Measurements from ENCODE around the gene KLF7.

Gene KLF7

GRCh38 chr2:207167099-207167923, 1.6 kb upstream of the KLF7 start:
- FAIRE-seq, result peak; percentile 45
- no peak for DNase-seq (ENCODE audit: insufficient read length, low spot score)

GRCh38 chr2:207166349-207167098, 776 bp upstream of the KLF7 start:
- peak; percentile 45 for FAIRE-seq
- DNase-seq (ENCODE audit: insufficient read length, low spot score), result peak; percentile 47

GRCh38 chr2:207166039-207166348, 246 bp upstream of the KLF7 start:
- FAIRE-seq, result peak; percentile 92
- DNase-seq (ENCODE audit: insufficient read length, low spot score), result peak; percentile 91

GRCh38 chr2:207164006-207164831, 1.5 kb downstream of the KLF7 start:
- DNase-seq (ENCODE audit: insufficient read length, low spot score) (no peak), FAIRE-seq (peak; percentile 58)

- DNase-seq (ENCODE audit: insufficient read length, low spot score), result no peak
- no peak for FAIRE-seq
Measured at GRCh38 chr2:207163756-207164005, 2.1 kb downstream of the KLF7 start.

DNA sequence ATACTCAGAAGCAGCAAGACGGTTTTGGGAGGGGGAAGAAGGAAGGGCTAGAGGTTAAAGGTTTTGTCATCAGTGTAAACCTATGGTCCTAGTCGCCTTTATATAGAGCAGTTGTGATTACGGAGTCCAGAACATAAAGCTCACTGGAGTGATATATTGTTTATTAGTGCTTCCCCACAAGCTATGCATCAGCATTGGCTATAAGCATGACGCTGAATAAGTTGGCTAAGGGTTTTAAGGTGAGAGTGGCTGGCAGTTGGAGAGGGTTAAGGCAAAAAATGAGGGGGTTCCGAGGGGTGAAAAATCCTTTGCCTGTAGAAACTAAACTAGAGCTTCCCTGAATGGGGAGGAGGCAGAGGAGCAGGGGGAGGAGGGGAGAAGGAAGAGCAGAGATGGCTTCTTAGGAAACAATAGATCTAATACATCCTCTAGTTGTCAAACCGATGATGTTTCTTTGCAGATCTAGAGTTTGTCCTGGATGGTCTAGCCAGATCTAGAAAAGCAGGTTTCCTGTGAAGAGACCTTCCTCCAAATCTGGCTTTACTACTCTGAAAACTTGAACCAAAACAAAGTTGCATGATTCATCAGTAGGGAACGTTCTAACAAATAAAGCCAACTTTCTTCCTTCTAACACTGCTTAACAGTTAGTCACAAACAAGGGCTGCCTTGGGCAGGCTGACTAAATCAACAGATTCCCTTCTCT, 2.5 kb downstream of the KLF7 start:
- FAIRE-seq, result no peak
- DNase-seq (ENCODE audit: insufficient read length, low spot score), result no peak

DNA sequence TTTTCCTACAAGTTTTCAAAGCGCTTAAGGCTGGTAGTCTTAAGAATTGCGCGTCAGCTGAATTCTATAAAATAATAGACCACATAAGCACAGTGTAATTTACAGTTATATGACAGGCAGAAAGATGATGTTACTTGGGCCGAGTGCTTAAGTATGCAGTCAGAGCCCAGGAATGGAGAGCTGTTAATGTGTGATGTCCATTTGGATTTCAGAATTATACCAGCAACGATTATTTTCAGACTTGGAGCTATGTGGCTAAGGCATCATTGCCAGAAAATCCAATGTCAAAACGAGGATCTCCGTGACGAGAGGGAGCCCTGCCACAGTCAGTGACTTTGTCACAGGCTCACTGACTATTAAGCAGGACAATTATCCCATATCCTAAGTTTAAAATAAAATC, 3.4 kb downstream of the KLF7 start:
- DNase-seq (ENCODE audit: insufficient read length, low spot score) (no peak), FAIRE-seq (no peak)

- no peak for FAIRE-seq
Measured at GRCh38 chr2:207161247-207162123, 4.3 kb downstream of the KLF7 start.

DNA sequence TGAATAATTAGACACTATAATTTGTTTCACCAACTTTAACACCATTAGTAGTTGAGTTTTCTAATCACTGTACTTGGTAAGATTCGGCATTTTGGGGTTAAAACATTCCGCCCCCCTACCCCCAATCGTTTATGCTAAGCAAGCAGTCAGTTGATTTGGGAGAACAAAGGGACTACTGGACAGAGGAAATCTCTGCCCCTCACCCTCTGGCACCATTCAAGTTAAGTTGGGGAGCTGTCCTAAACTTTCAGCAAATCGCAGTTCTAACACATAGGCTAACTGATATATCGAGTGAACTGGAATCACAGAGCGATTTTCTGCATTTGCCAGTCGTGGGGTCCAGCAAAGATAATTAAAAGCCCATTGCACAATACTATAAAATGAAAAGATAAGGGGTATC, 5.6 kb downstream of the KLF7 start:
- DNase-seq (ENCODE audit: insufficient read length, low spot score), result no peak
- FAIRE-seq, result no peak

More at GRCh38 chr2:207161247-207162123, 4.3 kb downstream of the KLF7 start:
- no peak for DNase-seq (ENCODE audit: insufficient read length, low spot score)

DNA sequence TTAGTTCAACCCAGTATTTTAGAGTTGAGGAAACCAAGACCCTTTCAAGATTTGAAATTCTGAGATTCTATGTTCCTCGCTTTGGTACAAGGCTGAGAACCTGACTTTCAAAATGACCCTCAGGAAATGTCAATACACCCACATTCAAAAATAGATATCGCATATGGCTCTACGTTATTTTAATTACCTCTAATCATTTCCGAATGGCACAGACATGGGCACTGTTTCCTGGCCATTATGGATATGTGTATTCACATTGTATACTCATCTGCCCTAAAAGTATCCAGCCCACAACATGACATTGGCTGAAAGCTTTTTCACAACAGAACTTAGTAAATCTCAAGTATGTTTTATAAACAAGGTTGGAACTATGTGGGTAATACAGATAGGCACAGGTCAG, 6.7 kb downstream of the KLF7 start:
- no peak for FAIRE-seq

DNA sequence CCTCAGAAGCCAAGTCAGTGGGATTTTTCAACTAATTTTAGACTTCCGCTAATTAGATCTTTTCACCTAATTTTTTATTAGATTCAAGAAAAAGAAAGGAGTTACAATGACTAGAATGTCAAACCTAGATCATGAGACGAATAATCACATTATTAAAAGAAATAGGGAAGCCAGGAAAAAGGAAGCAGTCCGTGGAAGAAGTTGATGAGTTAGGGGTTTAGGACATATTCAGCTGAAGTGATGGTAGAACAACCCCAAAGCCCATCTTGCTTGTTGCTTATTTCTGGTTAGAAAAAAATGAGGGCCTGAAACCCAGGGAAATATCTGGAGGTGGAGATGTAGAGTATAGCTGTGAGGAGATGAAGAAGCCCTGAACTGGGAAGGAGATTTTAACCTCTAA, 8.0 kb downstream of the KLF7 start:
- FAIRE-seq, result no peak

More for the DNA sequence above, 6.7 kb downstream of the KLF7 start:
- no peak for DNase-seq (ENCODE audit: insufficient read length, low spot score)

DNA sequence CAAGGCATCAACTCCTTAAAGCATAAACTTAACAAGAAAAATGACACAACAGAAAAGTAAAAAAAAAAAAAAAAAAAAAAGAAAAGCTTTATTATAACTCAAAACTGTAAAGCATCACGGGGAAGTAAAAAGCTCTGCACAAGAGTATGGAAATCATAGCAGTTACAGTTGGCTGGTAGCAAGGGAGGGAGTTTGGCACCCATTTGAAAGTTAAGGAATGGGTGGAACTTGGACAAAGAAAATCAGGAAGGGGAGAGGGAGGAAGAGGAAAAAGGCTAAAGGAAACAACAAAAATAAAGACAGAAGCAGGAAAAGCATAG, 8.6 kb downstream of the KLF7 start:
- FAIRE-seq (no peak), DNase-seq (ENCODE audit: insufficient read length, low spot score) (no peak)

More for the DNA sequence above, 8.0 kb downstream of the KLF7 start:
- no peak for DNase-seq (ENCODE audit: insufficient read length, low spot score)

DNA sequence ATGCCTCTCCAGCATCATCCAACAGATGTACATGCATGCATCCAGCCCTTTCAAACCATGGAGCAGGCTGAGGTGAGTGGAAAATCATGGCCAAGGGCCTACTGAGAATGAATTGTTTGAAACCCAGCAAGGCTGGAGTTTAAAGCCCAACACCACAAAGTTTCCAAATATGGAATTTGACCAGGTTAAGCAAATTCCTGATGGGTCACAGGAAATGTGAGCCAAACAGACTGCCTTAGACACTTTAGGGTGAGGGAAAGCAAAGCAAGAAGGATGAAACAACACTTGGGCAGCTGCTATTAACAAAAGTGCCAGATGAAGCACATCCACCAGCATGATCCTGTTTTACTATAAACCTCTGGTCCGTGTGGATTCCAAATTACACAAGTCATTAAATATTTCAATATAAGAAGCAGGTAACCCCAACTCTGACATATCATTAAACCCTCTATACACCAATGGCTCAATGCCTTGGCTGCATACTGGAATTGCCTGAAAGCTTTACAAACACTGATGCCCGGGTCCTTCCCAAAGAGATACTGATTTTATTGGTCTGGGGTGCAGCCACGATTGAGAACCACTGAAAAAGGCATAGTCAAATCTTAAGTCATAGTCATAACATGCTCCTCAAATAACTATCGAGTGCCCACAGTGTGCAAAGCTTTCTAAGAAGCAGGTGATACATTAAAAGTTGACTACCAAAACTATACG, 9.1 kb downstream of the KLF7 start:
- DNase-seq (ENCODE audit: insufficient read length, low spot score) (no peak), FAIRE-seq (no peak)

- DNase-seq (ENCODE audit: insufficient read length, low spot score) (no peak), FAIRE-seq (no peak)
Measured at GRCh38 chr2:207155516-207156444, 10.0 kb downstream of the KLF7 start.

- no peak for FAIRE-seq
- DNase-seq (ENCODE audit: insufficient read length, low spot score), result no peak
Measured at GRCh38 chr2:207154556-207155510, 10.9 kb downstream of the KLF7 start.

DNA sequence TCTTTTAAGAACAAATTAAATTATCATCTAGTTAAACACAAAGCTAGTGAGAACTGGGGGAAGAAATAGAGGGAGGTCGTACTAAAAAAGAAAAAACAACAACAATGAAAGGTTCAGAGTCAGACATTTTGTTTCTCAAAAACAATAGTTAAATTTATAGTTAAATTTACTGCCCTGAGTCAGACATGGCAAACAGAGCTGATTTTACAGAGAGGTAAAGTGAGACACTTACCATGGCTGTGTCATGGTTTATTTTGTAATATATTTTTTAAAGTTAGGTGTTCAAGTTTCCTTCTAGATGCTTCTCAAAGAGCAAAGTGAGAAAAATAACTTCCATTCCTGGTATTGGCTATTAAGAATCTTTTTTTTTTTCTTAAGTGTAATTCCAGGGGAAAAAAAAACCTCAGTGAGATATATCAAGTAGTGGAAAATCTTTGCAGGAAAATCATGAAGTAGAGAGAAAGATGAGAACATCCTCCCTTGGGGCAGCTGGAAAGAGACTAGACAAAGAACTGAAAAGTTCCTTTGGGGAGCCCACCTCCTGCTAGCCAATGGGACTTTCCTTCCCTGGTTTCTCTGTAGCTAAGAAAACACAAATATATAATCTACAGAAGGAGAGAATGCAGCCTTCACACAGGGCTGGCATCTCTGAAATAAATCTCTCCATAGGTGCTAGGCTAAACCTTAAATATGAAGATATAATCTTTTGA, 12.3 kb downstream of the KLF7 start:
- DNase-seq (ENCODE audit: insufficient read length, low spot score), result no peak
- FAIRE-seq, result no peak

DNA sequence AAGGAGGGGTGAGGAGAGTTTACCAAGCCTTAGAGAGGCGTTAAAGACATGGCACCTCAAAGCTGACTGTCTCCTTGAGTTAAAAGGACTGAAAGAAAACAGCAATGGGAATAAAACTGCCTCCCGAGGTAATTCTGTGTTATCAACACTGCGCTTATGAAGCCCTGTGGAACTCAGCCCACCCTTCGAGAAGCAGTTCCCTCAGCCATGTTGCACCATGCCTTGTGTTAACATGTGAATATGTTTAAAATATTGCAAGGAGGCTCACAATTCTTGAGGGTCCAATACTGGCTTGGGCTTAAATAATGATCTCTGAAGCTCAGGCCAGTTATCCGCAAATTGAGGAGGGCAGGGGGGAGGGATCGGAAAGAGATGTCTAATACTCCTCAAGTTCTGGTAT, 14.7 kb downstream of the KLF7 start:
- FAIRE-seq, result no peak

More for the DNA sequence above, 14.7 kb downstream of the KLF7 start:
- no peak for DNase-seq (ENCODE audit: insufficient read length, low spot score)
